Body of pancreas (tissue), 4 donors: ENCODE measurements around the gene GRID2. TPM values are rescaled to one million over a fixed set of nuclear protein-coding genes. Genes with fewer than 3 reads are reported as not detected.

Experiments
- ATAC-seq: fragments of 150-250 bp; one replicate; pipeline ENCODE4 v1.9.1; 2016
- DNase-seq, 4 donors: peaks; one replicate each; pipeline ENCODE4 v3.0.0-alpha.2; 2019
- H3K27ac ChIP-seq, 4 donors: fragments of 200-600 bp; sonication (generic); 1 replicate in 3 of 4; 2 replicates in 1 of 4; pipeline versions ENCODE4 v1.5.1 to v1.6.1; 2016 to 2019; ENCODE audit warnings: mild to moderate bottlenecking in 1 of 4, mixed read lengths in 1 of 4, moderate library complexity in 1 of 4
- H3K27me3 ChIP-seq, 2 donors: fragments of 200-600 bp; sonication (generic); one replicate each; pipeline ENCODE4 v1.6.0; 2016; ENCODE audit warnings: mild to moderate bottlenecking in 1 of 2
- H3K36me3 ChIP-seq, 2 donors: fragments of 200-600 bp; sonication (generic); replicated peaks in 1 of 2; 2 replicates each; pipeline ENCODE4 v1.5.1; 2016; ENCODE audit warnings: low read depth in 2 of 2; ENCODE audit not compliant: insufficient read depth in 1 of 2
- H3K4me1 ChIP-seq: fragments of 200-600 bp; sonication (generic); one replicate; pipeline ENCODE4 v1.6.0; 2016
- H3K4me3 ChIP-seq, 2 donors: fragments of 200-600 bp; sonication (generic); 1 replicate in 1 of 2; 2 replicates in 1 of 2; pipeline ENCODE4 v1.5.1; 2016 to 2019
- H3K9me3 ChIP-seq, 3 donors: fragments of 200-600 bp; sonication (generic); 1 replicate in 2 of 3; 2 replicates in 1 of 3; pipeline ENCODE4 v1.5.1; 2016
- CTCF ChIP-seq, 7 experiments: fragments of 450-650 bp in 4 of 7; fragments of 200-600 bp in 3 of 7; sonication (generic) in 3 of 7; IDR thresholded peaks; one replicate each; pipeline ENCODE4 v1.5.1; 2016 to 2019; ENCODE audit warnings: antibody characterized with exemption in 7 of 7
- POLR2A ChIP-seq, 3 donors: fragments of 450-650 bp; IDR thresholded peaks; one replicate each; pipeline ENCODE4 v1.6.1; 2016; ENCODE audit warnings: antibody characterized with exemption in 3 of 3, mild to moderate bottlenecking in 2 of 3
- WGBS, 2 donors: methylation state at CpG; one replicate each; pipeline ENCODE4 v1.1.5; 2017; 5-methylcytosine and 5-hydroxymethylcytosine counted together
- intact Hi-C: fragments of 100-400 bp; cut with DNase I; formaldehyde crosslinking; loops from one replicate; pipeline ENCODE4 v1.15.1; 2023
- total RNA-seq, 2 donors: library from RNA; depleted of rRNA; stranded (reverse); fragments of >200 nt; gene quantifications; one replicate each; pipeline ENCODE4 v1.1.0, GENCODE V29; 2016

The GRID2 gene
- total RNA-seq, 2 donors from 2014 or later: not detected

DNA sequence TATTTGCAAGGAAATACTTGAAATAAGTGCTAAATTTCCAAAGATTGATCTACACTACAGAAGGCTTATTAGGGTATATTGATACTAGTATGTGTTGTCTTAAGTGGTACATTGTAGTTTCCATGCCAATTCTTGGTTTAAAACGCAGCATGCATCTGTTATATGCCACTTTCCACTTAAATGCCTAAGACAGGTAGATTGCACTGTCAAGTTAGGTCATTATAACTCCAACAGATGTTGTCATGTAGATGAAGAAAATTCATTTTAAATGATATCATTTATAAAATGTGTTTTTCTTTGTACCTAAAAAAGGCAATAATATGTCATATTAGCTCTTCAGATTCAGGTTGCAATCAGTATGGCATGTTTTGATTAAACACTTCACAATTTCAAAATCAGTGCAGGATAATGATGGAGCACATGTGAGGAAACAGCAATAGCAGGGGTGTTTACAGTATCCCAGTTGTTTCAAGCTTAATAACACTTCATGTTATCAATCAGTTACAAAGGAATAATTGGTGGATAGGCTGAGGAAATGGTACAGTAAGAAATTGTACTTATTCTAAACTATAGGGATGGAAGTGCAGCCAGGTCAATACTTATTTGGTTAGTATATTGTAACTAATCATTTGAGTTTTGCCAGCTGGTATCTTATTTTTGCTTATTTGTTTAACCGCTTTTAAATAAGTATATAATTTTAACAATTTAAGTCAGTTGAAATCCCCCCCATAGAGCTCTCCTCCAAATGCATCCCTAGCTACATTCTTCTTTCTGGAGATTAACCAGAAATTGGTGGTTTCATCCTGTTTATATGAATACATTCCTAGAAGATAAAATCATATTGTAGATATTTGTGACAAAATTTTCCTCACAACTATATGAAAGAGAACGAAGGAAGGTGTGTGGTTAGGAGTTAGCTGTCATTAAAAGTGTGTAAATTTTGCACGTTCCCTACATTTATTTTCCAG lies 1070.4 kb downstream of the GRID2 start:
- Histone ChIP-seq H3K4me1 (no peaks in the 10 kb centered on the region), H3K27ac (no peak overlapping the region), H3K36me3 (no peaks in the 10 kb centered on the region), H3K9me3 (no peaks in the 10 kb centered on the region), H3K4me3 (no peak overlapping the region), H3K27me3 (no peaks in the 10 kb centered on the region)
- WGBS, 2 donors: 60 to 66% methylated on average over 4 of the region's 4 CpGs
- DNase-seq (no peak), ATAC-seq (no peak)
- TF ChIP-seq POLR2A (IDR thresholded peaks at IDR 0.05) (no peak), CTCF (IDR thresholded peaks at IDR 0.05) (no peak)
- intact Hi-C loops: no loop called here

DNA sequence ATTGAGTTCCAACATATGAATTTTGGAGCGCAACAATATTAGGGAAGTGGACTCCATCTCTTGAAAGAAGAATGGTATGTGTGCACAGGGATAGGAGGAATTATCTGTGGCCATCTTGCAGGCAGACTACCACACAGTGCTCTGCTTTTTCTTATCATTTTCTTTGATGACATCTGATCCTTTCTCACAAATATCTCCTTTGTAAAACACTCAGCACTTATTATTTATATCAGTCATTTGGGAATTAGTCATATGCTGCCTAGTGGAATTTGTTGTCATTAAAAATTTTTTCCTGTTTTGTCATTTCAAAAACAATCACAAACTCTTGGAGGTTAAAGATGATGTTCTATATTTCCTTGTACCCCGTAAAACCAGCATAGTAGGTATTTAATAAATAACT lies 1080.5 kb downstream of the GRID2 start:
- no peaks in the 10 kb centered on the region for H3K4me1 ChIP-seq
- TF ChIP-seq CTCF (IDR thresholded peaks at IDR 0.05): no peak
- TF ChIP-seq POLR2A (IDR thresholded peaks at IDR 0.05): no peak
- ATAC-seq (no peak), DNase-seq (no peak)
- WGBS, 2 donors: 72 to 77% methylated on average over 2 of the region's 2 CpGs
- no peak overlapping the region for H3K27ac ChIP-seq
- H3K4me3 ChIP-seq: no peak overlapping the region
- intact Hi-C loops: no loop called here
- H3K27me3 ChIP-seq: no peaks in the 10 kb centered on the region
- no peaks in the 10 kb centered on the region for H3K36me3 ChIP-seq
- H3K9me3 ChIP-seq: no peaks in the 10 kb centered on the region

DNA sequence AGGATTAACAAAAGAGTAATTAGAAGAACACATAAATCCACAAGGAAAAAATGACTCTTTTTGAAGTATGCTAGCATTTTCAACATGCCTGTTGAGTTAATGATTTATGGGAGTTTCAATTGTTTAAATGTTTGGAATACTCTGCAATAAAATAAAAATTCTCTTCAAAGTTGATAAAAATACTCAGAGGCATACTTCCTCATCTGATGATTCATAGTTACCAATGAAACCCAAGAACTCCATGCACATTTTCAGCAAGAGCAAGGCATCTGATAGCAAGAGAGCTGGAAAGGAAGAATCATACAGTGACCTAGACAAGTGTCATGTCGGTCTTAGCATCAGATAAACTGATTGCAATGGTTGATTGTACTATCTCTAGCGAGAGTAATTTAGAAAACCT lies 1081.1 kb downstream of the GRID2 start:
- no peaks in the 10 kb centered on the region for H3K4me1 ChIP-seq
- H3K27me3 ChIP-seq: no peaks in the 10 kb centered on the region
- no peak for DNase-seq
- WGBS, 2 donors: 40 to 47% methylated on average over 2 of the region's 2 CpGs
- TF ChIP-seq CTCF (IDR thresholded peaks at IDR 0.05): no peak
- no peak overlapping the region for H3K4me3 ChIP-seq
- intact Hi-C loops: no loop called here
- H3K27ac ChIP-seq: no peak overlapping the region
- H3K36me3 ChIP-seq: no peaks in the 10 kb centered on the region
- no peaks in the 10 kb centered on the region for H3K9me3 ChIP-seq
- ATAC-seq: no peak

DNA sequence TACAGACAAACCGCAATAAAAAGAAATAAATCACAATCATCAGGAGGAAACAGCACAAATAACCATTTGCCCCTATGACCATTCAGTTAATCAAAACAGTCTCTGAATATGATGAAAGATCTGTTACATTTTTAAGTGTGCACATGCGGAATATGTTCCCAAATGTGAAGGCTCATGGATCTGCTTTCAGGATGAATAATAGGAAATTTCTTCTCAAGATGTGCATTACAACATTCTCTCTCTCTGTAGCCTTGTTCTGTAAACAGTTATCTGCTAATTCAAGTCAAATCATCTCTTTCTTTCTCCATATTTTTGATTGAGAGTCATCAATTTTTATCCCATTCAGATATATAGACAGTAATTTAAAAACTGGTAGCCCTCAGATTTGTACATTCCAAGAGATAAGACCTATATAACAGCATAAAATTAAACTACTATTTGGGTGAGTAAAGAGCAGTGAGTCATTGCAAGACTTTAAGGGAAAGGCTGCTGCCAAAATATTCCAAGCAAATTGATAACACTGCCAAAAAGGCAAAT lies 1090.8 kb downstream of the GRID2 start:
- Histone ChIP-seq H3K9me3 (no peaks in the 10 kb centered on the region), H3K4me1 (no peaks in the 10 kb centered on the region), H3K4me3 (no peak overlapping the region), H3K36me3 (no peaks in the 10 kb centered on the region), H3K27me3 (no peaks in the 10 kb centered on the region), H3K27ac (no peak overlapping the region)
- no peak for ATAC-seq
- no peak for TF ChIP-seq CTCF (IDR thresholded peaks at IDR 0.05)
- no peak for TF ChIP-seq POLR2A (IDR thresholded peaks at IDR 0.05)
- 65 to 68% methylated on average over 2 of the region's 2 CpGs for WGBS, 2 donors
- no peak for DNase-seq
- intact Hi-C loops: no loop called here
